Muscle layer of duodenum (tissue), 2 donors: ENCODE results near the gene KMT2C.

Experiments used
- H3K27ac ChIP-seq: one replicate; pipeline ENCODE4 v1.7.0; 2013; ENCODE audit warnings: mild to moderate bottlenecking, low read length
- H3K27me3 ChIP-seq: one replicate; pipeline ENCODE4 v1.7.0; 2013; ENCODE audit warnings: low read depth, mild to moderate bottlenecking, control low read depth, low read length
- H3K36me3 ChIP-seq, 2 donors: one replicate each; pipeline ENCODE4 v1.7.0; 2013; ENCODE audit warnings: low read length in 2 of 2, control low read depth in 1 of 2, mild to moderate bottlenecking in 1 of 2; ENCODE audit not compliant: insufficient read depth in 2 of 2, control insufficient read depth in 1 of 2
- H3K4me1 ChIP-seq, 2 donors: one replicate each; pipeline ENCODE4 v1.7.0; 2013; ENCODE audit warnings: low read length in 2 of 2, mild to moderate bottlenecking in 2 of 2, control low read depth in 1 of 2, moderate library complexity in 1 of 2; ENCODE audit not compliant: insufficient read depth in 2 of 2, control insufficient read depth in 1 of 2
- H3K4me3 ChIP-seq, 2 donors: one replicate each; pipeline ENCODE4 v1.7.0; 2013; ENCODE audit warnings: low read length in 2 of 2, low read depth in 1 of 2, mild to moderate bottlenecking in 1 of 2
- H3K9me3 ChIP-seq, 2 donors: one replicate each; pipeline ENCODE4 v1.7.0; 2013; ENCODE audit warnings: low read length in 2 of 2, control low read depth in 1 of 2, mild to moderate bottlenecking in 1 of 2; ENCODE audit not compliant: control insufficient read depth in 1 of 2
- donor health status: healthy.

The KMT2C gene

DNA sequence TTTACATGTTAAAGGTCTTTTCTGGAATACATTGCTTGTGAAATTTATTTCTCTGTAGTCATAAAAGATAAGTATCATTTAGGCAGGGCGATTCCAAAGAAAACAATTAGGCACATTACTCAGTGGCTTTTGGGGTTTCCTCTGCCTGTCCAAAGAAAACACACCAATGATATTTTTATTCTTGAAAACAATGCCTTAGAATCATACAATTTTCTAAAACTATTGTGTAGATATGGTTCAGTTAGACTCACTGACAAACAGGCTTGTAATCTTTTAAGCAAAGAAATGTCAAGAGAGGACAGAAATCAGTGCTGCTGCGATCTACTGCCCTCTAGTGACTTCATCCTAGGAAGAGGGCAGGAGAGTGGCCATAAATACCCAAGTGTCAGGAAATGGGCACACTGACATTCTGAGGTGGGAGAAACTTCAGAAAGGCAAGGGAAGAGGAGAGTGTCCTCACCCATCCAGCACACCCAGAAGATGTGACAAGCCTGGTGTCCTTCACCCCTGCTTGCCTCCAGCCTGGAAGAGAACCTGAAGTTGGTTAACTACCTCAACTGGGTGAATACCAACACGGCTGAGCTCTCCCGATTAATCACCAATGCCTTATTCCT is 289.8 kb downstream of the KMT2C start:
- no peaks in the 10 kb centered on the region for H3K27me3 ChIP-seq
- peaks cover 60 to 64% of the 10 kb centered on the region in 2 donors for H3K36me3 ChIP-seq
- H3K4me3 ChIP-seq = no peak overlapping the region
- no peaks in the 10 kb centered on the region for H3K9me3 ChIP-seq
- no peaks in the 10 kb centered on the region for H3K4me1 ChIP-seq
- H3K27ac ChIP-seq = no peak overlapping the region

DNA sequence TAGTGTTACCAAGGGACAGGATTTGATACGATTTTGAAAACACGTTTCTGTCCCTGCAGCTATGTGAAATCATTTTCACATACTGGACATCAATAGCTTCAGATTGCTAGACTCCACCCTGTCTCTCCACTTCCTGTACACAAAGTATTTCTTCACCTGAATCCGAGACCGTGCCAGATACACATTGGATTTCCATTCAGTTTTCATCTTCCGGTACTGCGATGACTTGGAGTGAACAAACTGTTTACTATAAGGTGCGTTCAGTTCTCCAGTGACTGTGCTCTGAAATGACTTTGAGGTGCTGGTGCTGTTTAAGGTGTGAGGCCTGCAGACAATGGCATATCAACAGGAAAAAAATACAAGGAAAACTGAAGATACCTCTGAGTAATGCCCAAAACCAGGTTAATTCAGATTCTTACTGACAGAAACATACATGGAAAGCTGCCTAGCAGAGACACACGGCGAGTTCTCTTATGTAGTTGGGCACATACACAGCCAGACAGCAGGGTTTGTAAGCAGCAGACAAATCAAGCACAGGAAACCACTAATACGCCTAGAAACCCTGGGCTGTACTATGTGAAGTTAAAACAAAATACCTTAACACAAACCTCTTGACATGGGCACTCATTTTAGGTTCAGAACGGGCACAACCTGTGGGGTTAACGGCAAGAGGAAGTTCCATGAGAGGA is 291.1 kb downstream of the KMT2C start:
- Histone ChIP-seq H3K4me3 (no peak overlapping the region), H3K27me3 (no peaks in the 10 kb centered on the region), H3K27ac (no peak overlapping the region), H3K36me3 (peaks cover 62 to 63% of the 10 kb centered on the region in 2 donors), H3K9me3 (no peaks in the 10 kb centered on the region), H3K4me1 (no peaks in the 10 kb centered on the region)

DNA sequence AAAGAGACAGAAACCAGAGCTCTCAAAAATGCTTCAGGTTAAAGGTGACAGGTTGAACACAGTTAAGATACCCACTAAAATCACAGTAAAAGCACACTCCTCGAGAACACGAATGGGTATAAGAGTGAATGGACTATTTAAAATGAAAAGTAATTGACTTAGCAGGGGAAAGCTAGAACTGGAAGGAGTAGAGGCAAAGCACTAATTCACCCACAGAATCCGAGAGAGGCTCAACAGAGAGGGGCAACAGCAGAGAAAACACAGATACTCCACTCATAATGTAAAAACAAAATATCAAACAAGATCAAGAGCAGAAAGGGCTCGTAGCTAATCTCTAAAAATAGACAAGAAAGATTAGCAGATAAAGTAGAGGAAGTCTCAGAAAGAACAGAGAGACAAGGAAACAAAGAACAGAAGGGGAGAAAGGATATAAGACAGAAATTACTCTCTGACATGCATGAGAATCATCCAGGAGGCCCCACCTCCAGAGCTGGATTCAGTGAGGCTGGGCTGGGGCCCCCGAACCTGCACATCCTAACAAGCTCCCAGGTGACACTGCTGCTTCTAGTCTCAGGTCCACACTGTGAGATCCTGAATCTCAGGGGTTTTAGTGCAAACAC is 292.7 kb downstream of the KMT2C start:
- Histone ChIP-seq H3K27me3 (no peaks in the 10 kb centered on the region), H3K9me3 (no peaks in the 10 kb centered on the region), H3K4me1 (no peaks in the 10 kb centered on the region), H3K27ac (no peak overlapping the region), H3K4me3 (no peak overlapping the region), H3K36me3 (peaks cover 62 to 63% of the 10 kb centered on the region in 2 donors)

DNA sequence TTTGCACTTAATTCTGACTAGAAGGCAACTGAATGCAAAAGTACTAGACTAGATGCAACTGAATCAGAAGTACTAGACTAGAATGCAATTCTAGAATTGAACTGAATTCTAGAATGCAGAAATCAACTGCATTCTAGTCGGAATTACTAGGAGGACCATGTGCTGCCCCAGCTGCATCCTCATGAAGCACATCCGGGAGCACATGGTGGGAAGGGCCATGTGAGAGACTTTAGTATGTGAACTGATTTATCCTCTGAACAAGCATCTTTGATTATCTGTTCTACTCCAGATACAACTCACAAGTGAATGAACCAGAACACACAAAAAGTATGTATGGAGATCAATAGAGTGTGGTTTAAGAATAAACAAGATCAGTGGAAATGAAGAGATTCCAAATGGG is 295.2 kb downstream of the KMT2C start:
- no peaks in the 10 kb centered on the region for H3K27me3 ChIP-seq
- H3K4me3 ChIP-seq = no peak overlapping the region
- no peak overlapping the region for H3K27ac ChIP-seq
- no peaks in the 10 kb centered on the region for H3K9me3 ChIP-seq
- peaks cover 0 to 12% of the 10 kb centered on the region in 2 donors for H3K4me1 ChIP-seq
- peaks cover 57 to 59% of the 10 kb centered on the region in 2 donors for H3K36me3 ChIP-seq

DNA sequence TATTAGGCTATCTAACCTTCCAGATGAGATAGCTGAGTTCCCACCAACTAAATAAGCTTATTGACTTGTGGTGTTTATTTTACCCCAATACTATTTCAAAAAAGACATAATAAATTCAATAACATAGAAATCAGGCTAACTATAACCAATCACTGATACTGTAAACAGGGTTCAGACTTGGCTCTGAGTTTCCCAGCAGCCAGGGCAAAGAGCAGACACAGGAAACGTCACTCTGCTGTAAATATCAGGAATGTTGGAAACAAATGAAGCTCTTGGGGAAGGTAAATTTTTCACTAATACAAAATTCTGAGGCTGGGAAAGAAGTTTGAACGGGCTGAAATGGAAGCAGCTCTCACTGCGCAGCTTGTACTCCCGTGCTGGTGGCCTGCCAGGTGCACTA is 295.7 kb downstream of the KMT2C start:
- H3K4me3 ChIP-seq = no peak overlapping the region
- H3K27ac ChIP-seq = no peak overlapping the region
- H3K9me3 ChIP-seq = no peaks in the 10 kb centered on the region
- H3K4me1 ChIP-seq = peaks cover 0 to 12% of the 10 kb centered on the region in 2 donors
- no peaks in the 10 kb centered on the region for H3K27me3 ChIP-seq
- H3K36me3 ChIP-seq = peaks cover 52 to 54% of the 10 kb centered on the region in 2 donors

DNA sequence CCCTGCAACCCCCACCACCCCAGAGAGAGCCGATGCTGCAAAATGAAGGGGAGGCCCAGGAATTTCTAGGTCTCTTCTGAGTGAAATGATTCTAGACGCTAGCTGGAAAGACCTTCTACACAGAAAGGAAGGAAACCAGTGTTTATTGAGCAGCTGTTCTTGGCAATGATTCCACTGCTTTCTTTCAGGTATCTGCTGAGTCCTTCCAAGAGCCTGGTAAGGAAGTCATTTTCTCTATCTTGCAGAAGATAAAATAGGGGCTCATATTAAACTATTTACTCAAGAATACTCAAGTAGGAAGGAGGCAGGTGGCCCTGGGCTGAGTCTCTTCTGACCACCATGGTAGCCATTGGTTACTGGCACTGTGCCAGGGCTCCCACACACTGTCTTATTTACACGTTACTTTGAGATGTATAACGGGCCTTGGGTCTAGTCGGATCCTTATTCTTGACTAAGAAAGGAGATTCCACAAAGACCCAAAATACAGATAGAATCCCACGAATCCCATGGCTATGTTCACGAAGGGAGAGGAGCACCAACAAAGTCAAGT is 298.3 kb downstream of the KMT2C start:
- Histone ChIP-seq H3K27me3 (no peaks in the 10 kb centered on the region), H3K27ac (no peak overlapping the region), H3K9me3 (no peaks in the 10 kb centered on the region), H3K4me3 (no peak overlapping the region), H3K36me3 (peaks cover 47 to 49% of the 10 kb centered on the region in 2 donors), H3K4me1 (peaks cover 0 to 12% of the 10 kb centered on the region in 2 donors)

DNA sequence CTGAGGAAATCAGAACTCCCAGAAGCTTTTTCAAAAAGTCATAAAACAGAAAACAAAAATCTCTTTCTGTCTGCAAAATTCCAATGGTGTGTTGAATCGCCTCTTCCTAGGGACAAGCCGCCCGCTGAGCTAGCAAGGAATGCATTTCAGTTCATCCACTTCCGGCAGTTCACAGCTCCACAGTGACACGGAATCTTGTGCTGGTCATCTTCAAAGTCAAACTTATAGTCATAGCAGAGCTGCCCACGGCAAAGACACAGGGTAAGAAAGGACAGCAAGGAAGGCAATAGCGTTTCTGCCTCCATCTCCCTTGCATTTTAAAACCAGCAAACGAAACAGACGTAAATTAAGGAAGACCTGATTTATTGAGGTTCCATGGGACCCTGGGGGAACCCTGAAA is 299.1 kb downstream of the KMT2C start:
- Histone ChIP-seq H3K36me3 (peaks cover 47 to 57% of the 10 kb centered on the region in 2 donors), H3K4me3 (no peak overlapping the region)

DNA sequence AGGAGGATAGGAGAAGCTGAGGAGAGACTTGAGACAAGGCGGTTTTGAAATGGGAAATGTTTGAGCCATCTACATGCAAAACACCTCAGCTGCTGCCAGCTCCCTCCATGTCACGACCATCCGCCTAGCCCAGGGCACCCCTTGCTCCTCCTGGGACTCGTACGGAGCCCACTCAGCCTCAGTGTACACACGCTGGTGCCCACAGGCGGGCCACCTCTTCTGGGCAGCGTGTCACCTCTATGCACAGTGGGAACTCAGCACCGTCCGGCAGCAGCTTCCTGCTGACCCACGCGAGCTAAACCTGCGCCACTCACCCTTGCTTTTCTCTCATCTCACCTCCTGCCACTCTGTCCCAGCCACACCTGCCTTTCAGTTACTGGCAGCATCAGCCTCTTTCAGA is 302.0 kb downstream of the KMT2C start:
- no peak overlapping the region for H3K4me3 ChIP-seq
- H3K4me1 ChIP-seq = peaks cover 0 to 12% of the 10 kb centered on the region in 2 donors
- no peaks in the 10 kb centered on the region for H3K9me3 ChIP-seq
- H3K27me3 ChIP-seq = no peaks in the 10 kb centered on the region
- peaks cover 40 to 57% of the 10 kb centered on the region in 2 donors for H3K36me3 ChIP-seq
- H3K27ac ChIP-seq = no peak overlapping the region

More for the DNA sequence above, 299.1 kb downstream of the KMT2C start:
- Histone ChIP-seq H3K9me3 (no peaks in the 10 kb centered on the region), H3K4me1 (peaks cover 0 to 12% of the 10 kb centered on the region in 2 donors), H3K27me3 (no peaks in the 10 kb centered on the region), H3K27ac (no peak overlapping the region)

DNA sequence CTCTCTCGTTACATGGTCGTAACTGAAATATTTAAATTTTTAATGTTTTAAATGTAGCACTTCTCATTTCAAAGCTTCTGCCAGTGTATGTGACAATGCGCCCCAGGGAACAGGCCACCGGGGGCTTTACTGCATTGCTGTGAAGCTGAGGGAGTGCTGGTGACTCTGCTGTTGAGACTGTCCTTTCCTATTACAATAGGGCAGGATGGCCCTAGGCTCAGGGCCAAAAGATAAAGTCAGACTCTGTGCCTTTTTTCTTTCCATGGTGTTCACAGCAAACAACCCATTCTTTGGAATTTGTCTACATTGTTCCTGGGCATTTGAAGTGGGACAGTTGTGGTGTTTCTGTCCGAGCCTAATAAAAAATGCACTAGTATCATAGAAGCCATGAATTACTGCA is 303.0 kb downstream of the KMT2C start:
- Histone ChIP-seq H3K36me3 (peaks cover 30 to 57% of the 10 kb centered on the region in 2 donors), H3K4me1 (peaks cover 0 to 12% of the 10 kb centered on the region in 2 donors), H3K27me3 (no peaks in the 10 kb centered on the region), H3K4me3 (no peak overlapping the region), H3K9me3 (no peaks in the 10 kb centered on the region), H3K27ac (no peak overlapping the region)

DNA sequence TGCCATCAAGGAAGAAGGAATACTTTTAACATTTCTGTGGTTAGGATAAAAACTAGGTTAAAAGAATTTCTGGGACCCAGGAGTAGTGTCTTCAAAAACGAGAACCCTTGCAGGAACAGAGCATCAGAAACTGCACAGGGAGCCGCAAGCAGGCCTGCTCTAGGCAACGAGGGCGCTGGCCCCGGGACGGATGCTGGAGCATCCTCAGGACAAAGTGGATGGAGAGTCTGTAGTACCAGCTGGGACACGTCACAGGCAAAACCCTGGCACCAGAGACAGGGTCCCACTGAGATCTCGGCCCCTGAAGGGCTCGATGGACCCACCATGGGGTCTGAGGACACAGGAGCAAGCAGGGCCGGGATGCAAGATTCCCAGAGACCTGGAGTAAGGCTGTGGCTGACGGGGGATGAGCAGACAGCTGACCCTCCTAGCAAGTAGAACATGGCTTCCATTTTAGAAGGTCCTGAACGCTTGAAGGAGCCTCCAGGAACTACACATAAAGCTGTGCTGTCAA is 303.8 kb downstream of the KMT2C start:
- H3K4me1 ChIP-seq = peaks cover 0 to 7% of the 10 kb centered on the region in 2 donors
- no peaks in the 10 kb centered on the region for H3K27me3 ChIP-seq
- H3K27ac ChIP-seq = no peak overlapping the region
- H3K4me3 ChIP-seq = no peak overlapping the region
- H3K9me3 ChIP-seq = no peaks in the 10 kb centered on the region
- H3K36me3 ChIP-seq = peaks cover 27 to 64% of the 10 kb centered on the region in 2 donors
